NCI-H526 treated with DMSO at 0.1 percent for 48 hours (cell line): ENCODE results near the gene CIPC.

ENCODE experiments used
- DNase-seq: peaks from one replicate; lab custom pipeline; 2025; lab: John Stamatoyannopoulos, UW

The CIPC gene

DNA sequence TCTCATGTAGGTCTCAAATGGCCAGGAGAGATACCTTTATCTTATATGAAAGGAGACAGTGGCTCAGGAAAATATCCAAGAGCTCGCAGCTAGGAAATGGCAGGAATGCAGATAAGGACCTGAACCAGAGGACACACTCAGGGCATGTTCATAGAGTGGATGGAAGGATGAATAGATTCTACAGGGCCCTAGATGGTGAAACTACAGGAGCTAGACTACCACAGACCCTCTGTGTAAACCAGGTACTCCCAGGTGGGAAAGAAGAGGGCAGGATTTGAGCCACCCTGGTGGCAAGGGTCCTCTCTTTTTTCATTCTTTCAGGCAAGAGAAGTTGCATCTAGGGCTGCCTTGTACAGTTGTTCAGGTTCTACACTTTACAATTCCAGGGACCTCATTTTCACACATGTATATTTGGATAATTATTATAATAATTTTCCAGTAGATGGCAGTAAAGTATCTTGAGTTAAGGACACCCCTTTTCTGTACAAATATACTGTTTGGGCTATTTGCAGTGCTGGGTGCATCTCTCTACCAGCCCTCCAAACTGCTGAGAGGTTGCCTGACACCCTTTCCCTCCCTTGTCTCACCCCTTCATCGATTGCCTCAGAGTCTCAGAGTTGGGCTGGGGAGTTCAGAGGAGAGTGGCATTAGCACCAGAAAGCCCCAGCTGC, 54.0 kb downstream of the CIPC start:
- DNase-seq = peak; percentile 11

DNA sequence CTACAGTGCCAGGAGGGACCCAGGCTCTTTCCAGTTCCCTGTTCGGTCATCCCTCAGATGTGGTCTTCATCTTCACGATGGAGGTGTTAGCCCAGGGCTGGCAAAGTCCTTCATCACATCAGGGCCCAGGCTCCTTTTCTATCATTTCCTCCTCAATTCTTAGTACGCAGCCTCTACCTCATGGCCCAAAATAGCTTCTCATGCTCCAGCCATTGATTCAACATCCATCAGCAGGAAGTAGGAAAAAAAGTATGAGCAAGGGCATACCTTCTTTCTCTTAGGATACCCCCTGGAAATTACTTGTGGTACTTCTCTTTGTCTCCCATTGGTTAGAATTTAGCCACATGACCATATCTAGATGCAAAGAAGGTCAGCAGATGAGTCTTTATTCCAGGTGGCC, 55.7 kb downstream of the CIPC start:
- no peak for DNase-seq

DNA sequence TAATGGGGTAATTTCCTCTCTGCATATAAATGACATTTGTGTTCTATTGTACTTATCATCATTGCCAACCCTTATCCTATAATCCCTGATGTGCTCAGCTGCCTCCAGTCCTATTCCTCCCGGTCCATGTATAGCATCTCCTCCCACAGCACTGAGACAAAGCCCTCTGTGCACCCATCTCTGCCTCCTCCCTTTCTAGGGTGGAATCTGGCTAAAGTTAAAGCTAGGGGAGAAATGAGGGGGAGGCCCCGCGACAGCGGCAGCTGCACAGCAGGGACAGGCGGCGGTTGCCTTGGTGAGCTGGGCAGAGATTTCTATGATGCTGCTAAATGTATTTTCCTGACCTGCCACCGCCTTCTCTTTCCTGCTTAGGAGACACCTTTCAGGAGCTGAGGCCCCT, 56.4 kb downstream of the CIPC start:
- DNase-seq = no peak

DNA sequence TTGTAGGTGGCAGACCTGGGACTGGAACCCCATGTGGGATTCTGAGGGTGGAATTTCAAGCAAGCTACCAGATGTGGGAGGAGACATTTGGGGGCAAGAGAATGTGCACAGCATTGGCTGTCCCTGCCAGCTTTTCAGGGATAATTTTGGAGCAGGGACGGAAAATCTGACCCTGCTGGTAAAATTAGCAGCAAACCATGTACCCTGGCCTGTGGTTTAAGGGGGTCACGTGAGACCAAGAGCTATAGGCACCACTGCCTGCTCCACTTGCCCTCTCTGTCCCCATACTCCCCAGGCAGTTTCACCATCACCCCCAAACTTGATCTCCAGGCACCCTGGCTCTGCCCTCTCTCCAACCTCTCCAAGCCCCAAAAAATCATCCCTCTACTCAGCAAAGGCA, 57.0 kb downstream of the CIPC start:
- DNase-seq = no peak

DNA sequence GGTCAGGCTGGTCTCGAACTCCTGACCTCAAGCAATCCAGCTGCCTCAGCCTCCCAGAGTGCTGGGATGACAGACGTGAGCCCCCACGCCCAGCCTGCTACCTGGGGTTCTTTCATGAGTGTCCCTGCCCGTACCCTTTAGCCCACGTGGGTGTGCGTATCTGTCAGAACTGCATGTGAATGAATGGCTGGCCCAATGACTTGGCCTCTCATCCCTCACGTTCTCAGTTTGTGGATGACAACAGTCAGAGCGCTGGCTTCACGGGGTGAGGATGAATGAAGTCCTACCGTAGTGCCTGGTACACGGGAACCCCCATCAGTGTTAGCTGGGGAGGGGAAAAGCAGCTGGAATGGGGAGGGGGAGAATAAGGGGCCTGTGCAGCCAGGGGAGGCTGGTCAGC, 59.7 kb downstream of the CIPC start:
- no peak for DNase-seq

DNA sequence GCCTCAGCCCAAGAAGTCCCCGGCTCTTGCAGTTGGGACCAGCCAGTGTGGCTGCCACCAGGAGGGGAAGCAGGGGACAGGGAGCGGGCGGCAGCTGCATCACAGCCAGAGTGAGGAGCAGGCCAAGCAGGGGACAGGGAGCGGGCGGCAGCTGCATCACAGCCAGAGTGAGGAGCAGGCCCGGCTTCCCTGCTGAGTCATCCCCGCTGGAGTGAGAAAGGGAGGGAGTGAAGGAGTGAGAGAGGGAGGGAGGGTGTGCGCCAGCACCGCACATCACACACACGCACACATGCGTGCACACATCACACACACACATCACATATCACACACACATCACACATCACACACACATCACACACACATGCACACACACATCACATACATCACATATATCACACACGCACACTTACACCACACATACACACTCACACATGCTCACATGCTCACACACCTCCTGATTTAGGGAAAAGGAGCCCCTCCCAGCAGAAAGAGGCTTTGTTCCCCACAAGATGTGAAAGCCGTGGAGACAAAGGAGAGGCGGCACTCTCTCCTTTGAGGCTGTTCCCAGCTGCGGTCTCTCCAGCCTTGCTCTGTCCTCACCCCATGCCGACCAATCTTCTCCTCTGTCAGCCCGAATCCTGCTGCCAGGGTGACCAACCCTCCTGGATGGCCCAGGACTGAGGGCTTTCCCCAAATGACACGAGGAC, 60.3 kb downstream of the CIPC start:
- no peak for DNase-seq

DNA sequence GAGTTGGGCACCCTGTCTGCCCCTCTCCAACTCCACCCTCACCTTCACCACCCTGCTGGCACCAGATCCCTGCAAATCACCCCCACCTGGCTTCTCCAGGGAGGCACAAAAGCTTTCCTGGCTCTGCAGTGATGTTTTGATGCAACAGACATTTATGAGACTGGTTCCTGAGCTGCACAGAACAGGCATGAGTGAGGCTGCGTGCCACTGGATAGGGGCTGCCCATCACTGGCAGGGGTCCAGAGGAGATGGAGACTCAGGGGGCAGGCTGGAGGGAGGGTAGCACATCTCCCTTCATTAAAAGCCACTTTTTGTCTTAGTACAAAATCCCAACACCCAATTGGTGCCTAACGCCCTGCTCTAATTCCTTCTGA, 60.8 kb downstream of the CIPC start:
- DNase-seq = no peak

DNA sequence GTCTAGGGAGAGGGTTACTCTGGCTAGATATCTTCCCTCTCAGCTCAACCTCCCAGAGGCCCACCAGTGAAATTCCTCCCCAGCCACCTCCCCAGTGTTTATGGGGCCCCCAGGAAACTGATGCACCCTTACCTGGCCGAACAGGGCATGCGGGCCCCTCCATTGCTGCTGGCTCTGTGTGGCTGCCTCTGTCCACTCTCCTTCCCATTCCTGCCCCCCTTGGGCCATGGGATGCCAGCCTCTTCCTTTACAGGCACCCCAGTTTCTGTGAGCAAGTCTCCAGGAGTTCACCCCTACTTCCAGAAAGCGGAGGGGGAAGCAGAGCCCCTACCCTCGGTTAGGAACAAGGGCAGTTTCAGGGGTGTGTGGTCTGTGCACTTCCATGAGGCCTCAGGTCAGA, 63.0 kb downstream of the CIPC start:
- DNase-seq = no peak
